Left ventricle myocardium inferior (tissue), 1 donor: Measurements from ENCODE around the gene POMT1. TPM values are rescaled to one million over a fixed set of nuclear protein-coding genes. Genes with fewer than 3 reads are reported as not detected.

Experiments
- DNase-seq: peaks from one replicate; pipeline ENCODE4 v3.0.0-alpha.2; 2020
- H3K27ac ChIP-seq: fragments of 200-600 bp; replicated peaks from 2 replicates; pipeline ENCODE4 v1.8.0; 2021
- H3K27me3 ChIP-seq: fragments of 200-600 bp; 2 replicates; pipeline ENCODE4 v1.8.0; 2021; ENCODE audit warnings: low read depth
- H3K36me3 ChIP-seq: fragments of 200-600 bp; 2 replicates; pipeline ENCODE4 v1.8.0; 2021
- H3K4me1 ChIP-seq: fragments of 200-600 bp; 2 replicates; pipeline ENCODE4 v1.8.0; 2021
- H3K4me3 ChIP-seq: fragments of 200-600 bp; 2 replicates; pipeline ENCODE4 v1.8.0; 2021; ENCODE audit warnings: mild to moderate bottlenecking, moderate library complexity
- H3K9me3 ChIP-seq: fragments of 200-600 bp; replicated peaks from 2 replicates; pipeline ENCODE4 v1.8.0; 2021
- CTCF ChIP-seq: fragments of 200-600 bp; IDR thresholded peaks from 2 replicates; pipeline ENCODE4 v1.8.0; 2021; ENCODE audit warnings: antibody characterized with exemption, mild to moderate bottlenecking, borderline replicate concordance
- intact Hi-C: fragments of 100-400 bp; cut with micrococcal nuclease; formaldehyde crosslinking; loops from one replicate; pipeline ENCODE4 v1.11.0; 2022
- total RNA-seq: library from RNA; stranded (reverse); fragmentation: NEBNext Ultra II Directional; extraction: Animal tissue kit (Norgen Biotek cat#: 25700); gene quantifications from one replicate; pipeline ENCODE4 v1.2.1, GENCODE V29; 2021
- donor health status: DM: no; HTN: yes; CAD: no; lungs with severe emphysema.

The POMT1 gene
- total RNA-seq, 1 donor from 2014 or later = 19.3 TPM

- H3K27ac ChIP-seq = no peak overlapping the region
- intact Hi-C loops = no loop called here
- H3K4me3 ChIP-seq = no peak overlapping the region
- peaks cover 19% of the 10 kb centered on the region for H3K9me3 ChIP-seq
- no peak for TF ChIP-seq CTCF
- no peak for DNase-seq
- H3K27me3 ChIP-seq = peaks cover 24% of the 10 kb centered on the region
- H3K36me3 ChIP-seq = no peaks in the 10 kb centered on the region
- no peaks in the 10 kb centered on the region for H3K4me1 ChIP-seq
These were observed 56.8 kb downstream of the POMT1 start for GRCh38 chr9:131559421-131560000.

GRCh38 chr9:131562032-131562959 is 59.6 kb downstream of the POMT1 start:
- Histone ChIP-seq H3K4me3 (no peak overlapping the region), H3K36me3 (no peaks in the 10 kb centered on the region), H3K9me3 (peaks cover 19% of the 10 kb centered on the region), H3K27ac (no peak overlapping the region), H3K27me3 (no peaks in the 10 kb centered on the region), H3K4me1 (no peaks in the 10 kb centered on the region)
- intact Hi-C loops = no loop called here
- TF ChIP-seq CTCF = no peak
- DNase-seq = no peak

- no peaks in the 10 kb centered on the region for H3K4me1 ChIP-seq
- no peak for TF ChIP-seq CTCF
These were observed 62.7 kb downstream of the POMT1 start for GRCh38 chr9:131565369-131565768.

GRCh38 chr9:131566158-131566557 is 63.4 kb downstream of the POMT1 start:
- H3K9me3 ChIP-seq = peaks cover 19% of the 10 kb centered on the region
- no peak overlapping the region for H3K4me3 ChIP-seq
- H3K27ac ChIP-seq = no peak overlapping the region
- intact Hi-C loops = no loop called here
- no peaks in the 10 kb centered on the region for H3K27me3 ChIP-seq
- H3K36me3 ChIP-seq = peaks cover 28% of the 10 kb centered on the region
- DNase-seq = no peak
- no peaks in the 10 kb centered on the region for H3K4me1 ChIP-seq
- TF ChIP-seq CTCF = no peak

More at GRCh38 chr9:131565369-131565768, 62.7 kb downstream of the POMT1 start:
- no peak overlapping the region for H3K27ac ChIP-seq
- peaks cover 22% of the 10 kb centered on the region for H3K36me3 ChIP-seq
- no peak overlapping the region for H3K4me3 ChIP-seq
- no peak for DNase-seq
- no peaks in the 10 kb centered on the region for H3K27me3 ChIP-seq
- intact Hi-C loops = no loop called here
- H3K9me3 ChIP-seq = peaks cover 19% of the 10 kb centered on the region

- peaks cover 9% of the 10 kb centered on the region for H3K9me3 ChIP-seq
- no peaks in the 10 kb centered on the region for H3K4me1 ChIP-seq
- no peak for DNase-seq
- TF ChIP-seq CTCF = no peak
- H3K4me3 ChIP-seq = no peak overlapping the region
- intact Hi-C loops = no loop called here
- H3K27ac ChIP-seq = no peak overlapping the region
- no peaks in the 10 kb centered on the region for H3K27me3 ChIP-seq
- peaks cover 45% of the 10 kb centered on the region for H3K36me3 ChIP-seq
These were observed 65.2 kb downstream of the POMT1 start for GRCh38 chr9:131567910-131568309.

Other genes starting within 250 kb of the POMT1 start
- gene FAM78A, start 226.4 kb upstream of the POMT1 start, total RNA-seq = 47.3 TPM
- 120 TPM for gene PLPP7, start 213.2 kb upstream of the POMT1 start, total RNA-seq
- 109 TPM for gene PRRC2B, start 108.8 kb upstream of the POMT1 start, total RNA-seq
- 23.0 TPM for gene UCK1, start 28.3 kb downstream of the POMT1 start, total RNA-seq
- not detected for gene PRRT1B, start 42.6 kb downstream of the POMT1 start, total RNA-seq
- gene RAPGEF1, start 237.2 kb downstream of the POMT1 start, total RNA-seq = 95.9 TPM